ENCODE results near the gene LOXL4.

The LOXL4 gene

DNA sequence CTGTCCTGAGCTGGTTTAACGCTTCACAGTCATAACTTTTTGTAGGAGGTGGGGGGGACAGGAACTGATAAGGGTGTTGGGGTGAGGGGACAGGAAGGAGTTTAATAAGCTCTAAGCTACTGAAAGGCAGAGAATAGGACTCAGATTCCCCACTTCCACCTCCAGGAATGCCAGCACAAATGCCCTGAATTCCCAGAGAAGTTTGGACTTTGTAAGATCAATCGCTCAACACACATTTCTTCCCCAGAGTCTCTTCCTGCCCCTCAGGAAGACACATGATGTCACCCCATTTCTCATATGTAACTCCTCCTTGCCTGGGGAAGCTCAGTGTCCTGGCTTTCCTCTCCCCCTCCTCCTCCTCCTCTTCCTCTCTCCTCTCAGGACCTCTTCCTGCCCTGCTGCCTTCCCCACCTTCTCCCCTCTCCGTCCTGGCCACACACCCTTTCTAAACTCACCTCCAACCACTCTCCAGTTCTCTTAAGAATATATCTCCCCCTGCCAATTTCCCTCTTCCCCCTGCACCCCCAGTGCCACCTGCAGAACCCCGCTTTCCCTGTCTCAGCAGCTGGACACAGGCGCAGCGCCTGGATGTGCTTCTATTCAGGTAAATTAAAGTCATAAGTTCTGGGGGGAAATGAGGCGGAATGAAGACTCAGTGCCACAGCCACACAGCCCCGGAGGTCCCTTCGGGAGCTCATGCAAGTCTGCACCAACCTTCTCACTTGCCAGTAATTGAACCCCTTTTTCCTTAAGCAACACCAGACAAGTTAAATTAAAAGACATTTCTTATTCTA, 5.3 kb upstream of the LOXL4 start:
- DNase-seq (no peak), ATAC-seq (no peak)
- Mint-ChIP-seq H3K9me3 (no peaks in the 10 kb centered on the region), H3K4me1 (no peaks in the 10 kb centered on the region), H3K4me3 (no peak overlapping the region), H3K27ac (peak overlapping the region in 1 of 2 donors; percentile 59), H3K27me3 (peaks cover 61% of the 10 kb centered on the region)

DNA sequence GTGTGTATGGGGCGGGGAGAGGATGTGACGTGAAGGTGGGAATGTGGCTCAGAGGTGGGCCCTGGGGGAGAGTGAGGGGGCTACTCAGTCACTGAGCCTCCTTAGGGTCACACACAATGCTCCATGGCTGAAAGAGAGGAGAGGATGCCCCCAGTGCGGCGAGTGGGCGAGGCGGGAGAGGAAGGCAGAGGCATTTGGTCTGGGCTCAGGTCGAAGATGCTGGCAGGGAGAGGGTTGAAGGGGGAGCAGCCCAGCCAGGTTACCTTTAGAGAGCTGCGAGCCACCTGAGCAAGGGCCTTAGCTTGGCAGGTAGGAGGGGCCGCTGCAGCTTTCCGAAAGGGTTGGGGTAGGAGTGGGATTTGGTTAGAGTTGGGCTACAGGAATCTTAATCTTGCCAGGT, 4.7 kb upstream of the LOXL4 start:
- Mint-ChIP-seq H3K9me3 (no peaks in the 10 kb centered on the region), H3K27ac (no peak overlapping the region), H3K4me1 (peaks cover 3% of the 10 kb centered on the region), H3K4me3 (no peak overlapping the region), H3K27me3 (peaks cover 59% of the 10 kb centered on the region)
- no peak for ATAC-seq
- DNase-seq: no peak

DNA sequence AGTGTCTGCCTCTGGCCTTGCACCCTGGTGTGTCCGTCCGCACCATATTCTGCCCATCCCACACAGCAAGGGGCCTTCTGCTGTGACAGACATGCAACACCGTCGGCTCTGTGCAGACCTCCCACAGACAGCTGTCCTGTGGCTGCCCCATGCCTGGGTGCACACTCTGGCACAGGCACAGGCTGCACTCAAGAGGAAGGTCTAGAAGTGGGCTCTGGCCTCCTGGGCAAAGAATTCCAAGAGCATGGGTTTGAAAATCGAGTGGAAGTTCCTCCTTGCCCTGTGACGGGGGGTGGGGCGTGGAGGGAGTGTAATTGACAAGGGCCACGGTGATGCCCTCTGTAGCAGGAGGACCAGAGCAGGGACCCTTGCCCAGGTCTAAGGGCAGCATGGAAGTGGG, 4.3 kb upstream of the LOXL4 start:
- H3K9me3 Mint-ChIP-seq: no peaks in the 10 kb centered on the region
- DNase-seq (no peak), ATAC-seq (no peak)
- H3K27ac Mint-ChIP-seq: no peak overlapping the region
- H3K27me3 Mint-ChIP-seq: peaks cover 59% of the 10 kb centered on the region
- peaks cover 4% of the 10 kb centered on the region for H3K4me1 Mint-ChIP-seq
- no peak overlapping the region for H3K4me3 Mint-ChIP-seq

DNA sequence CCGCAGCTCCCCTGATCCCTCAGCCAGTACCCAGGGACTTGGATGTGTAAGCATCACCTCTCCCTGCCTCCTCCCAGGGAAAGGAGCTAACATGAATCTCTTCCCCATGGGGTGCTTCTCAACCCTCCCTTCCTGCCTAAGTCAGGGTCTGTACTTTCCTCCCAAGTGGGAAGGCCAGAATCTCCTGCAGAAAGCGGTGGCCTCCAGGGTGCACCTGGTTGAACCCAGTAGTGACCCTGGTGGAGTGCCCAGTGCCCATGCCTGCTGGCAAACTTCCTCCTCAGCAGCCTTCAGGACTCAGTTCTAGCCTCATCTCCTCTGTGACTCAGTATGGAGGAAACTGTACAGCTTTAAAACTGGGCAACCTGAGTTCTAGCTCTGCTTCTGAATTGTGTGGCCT, 2.8 kb upstream of the LOXL4 start:
- ATAC-seq: no peak
- Mint-ChIP-seq H3K27me3 (peaks cover 65% of the 10 kb centered on the region), H3K27ac (no peak overlapping the region), H3K4me3 (no peak overlapping the region), H3K9me3 (no peaks in the 10 kb centered on the region), H3K4me1 (peaks cover 4% of the 10 kb centered on the region)
- DNase-seq: no peak

- Mint-ChIP-seq H3K27ac (peak overlapping the region in 1 of 2 donors; percentile 1), H3K27me3 (peaks cover 66% of the 10 kb centered on the region), H3K9me3 (no peaks in the 10 kb centered on the region), H3K4me3 (no peak overlapping the region), H3K4me1 (peaks cover 4% of the 10 kb centered on the region)
- ATAC-seq: no peak
- no peak for DNase-seq
Observed at GRCh38 chr10:98270073-98270740, 2.2 kb upstream of the LOXL4 start.

DNA sequence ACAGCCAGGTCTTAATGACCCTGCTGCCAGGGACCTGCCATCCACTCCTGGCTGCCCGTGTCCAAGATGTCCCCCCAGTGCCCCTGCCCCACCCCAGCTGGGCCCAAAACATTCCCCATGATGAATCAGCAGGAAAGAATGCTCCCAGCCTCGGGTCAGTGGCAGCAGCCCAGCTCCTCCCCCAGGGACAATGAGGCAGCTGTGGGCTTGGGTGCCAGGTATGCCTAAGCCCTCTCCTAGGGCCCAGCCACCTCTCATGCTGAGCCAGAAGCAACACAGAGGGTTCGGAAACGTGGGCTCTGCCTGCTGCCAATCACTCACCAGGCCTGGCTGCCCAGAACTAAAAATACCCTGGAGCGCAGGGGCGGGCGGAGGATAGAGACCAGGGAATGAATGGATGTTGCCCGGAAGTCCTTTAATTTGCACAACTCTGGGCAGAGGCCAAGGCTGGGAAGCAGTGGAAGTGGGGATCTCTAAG, 1.5 kb upstream of the LOXL4 start:
- Mint-ChIP-seq H3K27ac (peak overlapping the region in 1 of 2 donors; percentile 6), H3K4me3 (no peak overlapping the region), H3K9me3 (no peaks in the 10 kb centered on the region), H3K27me3 (peaks cover 63% of the 10 kb centered on the region), H3K4me1 (peaks cover 4% of the 10 kb centered on the region)
- DNase-seq: no peak
- no peak for ATAC-seq

DNA sequence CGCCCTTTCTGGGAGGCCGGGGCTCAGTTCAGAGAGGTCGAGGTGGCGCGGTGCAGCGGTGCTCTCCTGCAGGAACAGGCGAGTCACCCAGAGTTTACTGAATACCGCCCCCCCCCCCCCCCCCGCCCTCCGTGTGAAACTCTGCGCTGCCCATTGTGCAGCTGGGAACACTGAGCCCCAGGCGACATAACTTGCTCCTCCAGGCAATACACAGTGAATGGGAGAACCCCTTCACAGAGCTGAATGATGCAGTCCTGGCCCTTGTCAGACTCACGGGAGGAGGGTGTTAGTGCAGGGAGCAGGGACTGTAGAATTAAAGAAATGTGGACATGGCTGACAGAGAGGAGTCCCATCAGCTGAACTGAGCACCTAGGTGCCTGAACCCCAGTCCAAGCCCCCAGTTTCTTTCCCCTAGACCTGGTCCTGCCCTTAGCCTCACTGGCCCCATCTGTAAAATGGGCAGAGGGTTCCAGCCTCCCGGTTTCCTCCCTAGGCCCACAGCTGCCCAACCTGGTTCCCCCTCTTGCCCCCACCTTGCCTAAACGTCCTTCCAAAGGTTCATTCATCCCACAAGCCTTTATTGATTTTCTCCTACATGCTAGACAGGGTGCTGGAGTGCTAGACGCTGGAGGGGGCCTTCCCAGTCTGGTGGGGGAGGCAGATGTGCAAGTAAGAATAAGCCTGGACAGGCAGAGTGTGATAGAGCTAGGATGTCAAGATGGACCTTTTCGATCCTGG, 869 bp upstream of the LOXL4 start:
- Mint-ChIP-seq H3K27me3 (peaks cover 59% of the 10 kb centered on the region), H3K4me3 (peak overlapping the region; percentile 65 to 75), H3K9me3 (no peaks in the 10 kb centered on the region), H3K4me1 (peaks cover 10% of the 10 kb centered on the region), H3K27ac (peak overlapping the region; percentile 6 to 46)
- ATAC-seq (peak; percentile 16), DNase-seq (no peak)

DNA sequence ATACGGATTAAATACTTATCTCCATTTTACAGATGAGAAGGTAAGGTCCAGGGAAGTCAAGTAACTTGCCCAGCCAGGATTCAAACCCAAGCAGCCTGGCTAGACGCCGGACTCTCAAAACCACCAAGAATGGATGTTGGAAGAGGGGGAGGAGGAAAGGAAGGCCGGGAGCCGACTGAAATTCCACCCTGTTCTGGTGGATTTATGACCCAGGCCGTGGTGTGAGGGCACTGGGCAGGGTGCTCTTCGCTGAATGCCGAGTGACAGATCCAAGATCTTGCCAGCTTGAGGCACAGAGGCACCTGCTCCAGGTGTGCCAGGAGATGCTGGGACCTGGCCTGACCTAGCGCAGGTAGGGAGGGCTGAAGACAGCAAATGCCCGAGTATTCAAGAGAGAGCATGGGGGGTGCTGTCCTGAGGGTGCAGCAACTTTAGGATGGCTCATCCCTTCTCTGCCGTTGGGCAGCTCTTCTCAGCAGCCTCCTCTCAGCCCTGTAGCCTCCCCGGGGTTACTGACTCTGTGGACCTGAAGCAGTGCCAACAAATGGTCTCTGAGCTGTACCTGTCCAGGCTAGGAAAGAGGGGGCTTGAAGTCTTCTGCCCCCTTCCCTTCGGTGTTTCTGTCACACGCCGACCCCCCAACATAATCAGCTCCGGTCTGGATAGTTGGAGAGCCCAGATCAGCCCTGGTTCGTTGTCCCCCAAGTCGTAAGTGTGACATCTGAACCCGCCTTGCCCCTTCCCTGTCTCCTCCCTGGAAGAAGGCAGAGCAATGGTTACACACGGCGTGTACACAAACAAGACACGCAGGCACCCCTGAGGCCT, 713 bp downstream of the LOXL4 start:
- ATAC-seq (peak; percentile 16), DNase-seq (peak in 1 of 2 donors; percentile 6)
- Mint-ChIP-seq H3K27me3 (peaks cover 45% of the 10 kb centered on the region), H3K4me1 (peaks cover 10% of the 10 kb centered on the region), H3K4me3 (peak overlapping the region; percentile 71 to 81), H3K27ac (no peak overlapping the region), H3K9me3 (no peaks in the 10 kb centered on the region)

- no peak overlapping the region for H3K27ac Mint-ChIP-seq
- no peaks in the 10 kb centered on the region for H3K9me3 Mint-ChIP-seq
- H3K27me3 Mint-ChIP-seq: peaks cover 38% of the 10 kb centered on the region
- H3K4me3 Mint-ChIP-seq: peak overlapping the region in 1 of 2 donors; percentile 49
- ATAC-seq (no peak), DNase-seq (peak in 1 of 2 donors; percentile 2)
- peaks cover 10% of the 10 kb centered on the region for H3K4me1 Mint-ChIP-seq
Observed at GRCh38 chr10:98266647-98267046, 1.3 kb downstream of the LOXL4 start.

GRCh38 chr10:98265403-98266378, 2.3 kb downstream of the LOXL4 start:
- peaks cover 10% of the 10 kb centered on the region for H3K4me1 Mint-ChIP-seq
- no peak overlapping the region for H3K27ac Mint-ChIP-seq
- DNase-seq: no peak
- peaks cover 31% of the 10 kb centered on the region for H3K27me3 Mint-ChIP-seq
- H3K9me3 Mint-ChIP-seq: no peaks in the 10 kb centered on the region
- ATAC-seq: no peak
- H3K4me3 Mint-ChIP-seq: no peak overlapping the region

GRCh38 chr10:98264378-98265065, 3.5 kb downstream of the LOXL4 start:
- Mint-ChIP-seq H3K27me3 (peaks cover 20% of the 10 kb centered on the region), H3K9me3 (no peaks in the 10 kb centered on the region), H3K4me3 (no peak overlapping the region), H3K27ac (peak overlapping the region in 1 of 2 donors; percentile 2), H3K4me1 (peaks cover 10% of the 10 kb centered on the region)
- ATAC-seq (no peak), DNase-seq (no peak)

DNA sequence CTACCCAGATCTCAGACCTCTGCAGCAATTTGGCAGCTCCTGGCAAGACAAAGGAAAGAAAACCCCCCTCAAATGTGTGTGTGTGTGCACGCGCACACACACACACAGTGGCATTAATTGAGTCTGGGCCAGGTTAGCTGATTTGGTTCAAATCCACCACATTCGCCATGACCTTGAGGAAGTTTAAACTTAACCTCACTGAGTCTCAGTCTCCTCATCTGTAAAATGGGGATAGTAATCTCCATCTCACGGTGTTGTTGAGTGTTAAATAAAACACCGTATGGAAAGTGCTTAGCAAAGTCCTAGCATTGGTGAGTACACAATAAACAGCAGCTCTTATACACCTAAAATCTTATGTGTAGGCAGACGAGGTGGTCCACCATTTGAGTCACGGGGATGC, 4.9 kb downstream of the LOXL4 start:
- Mint-ChIP-seq H3K9me3 (no peaks in the 10 kb centered on the region), H3K27ac (no peak overlapping the region), H3K4me3 (no peak overlapping the region), H3K4me1 (peaks cover 10% of the 10 kb centered on the region), H3K27me3 (peaks cover 8% of the 10 kb centered on the region)
- DNase-seq (no peak), ATAC-seq (no peak)

GRCh38 chr10:98262571-98262970, 5.4 kb downstream of the LOXL4 start:
- peaks cover 8% of the 10 kb centered on the region for H3K27me3 Mint-ChIP-seq
- DNase-seq: no peak
- peaks cover 7% of the 10 kb centered on the region for H3K4me1 Mint-ChIP-seq
- H3K4me3 Mint-ChIP-seq: no peak overlapping the region
- H3K9me3 Mint-ChIP-seq: no peaks in the 10 kb centered on the region
- ATAC-seq: peak; percentile 29
- peak overlapping the region in 1 of 2 donors; percentile 78 for H3K27ac Mint-ChIP-seq

All from stimulated activated naive CD8-positive, alpha-beta T cell treated with anti-CD3 and anti-CD28 coated beads, Interleukin-15, amount 100 ng/mL, for 72 hours (primary cell).